CD4-positive, alpha-beta T cell (primary cell): Measurements from ENCODE around the gene TBC1D14. TPM values are rescaled to one million over a fixed set of nuclear protein-coding genes. Genes with fewer than 3 reads are reported as not detected.
A peak's percentile ranks its signal among the peaks of the same experiment; 100 is the strongest.

Experiments
- ATAC-seq: fragments of 200-7000 bp; cut with Tn5 transposase; one replicate; pipeline ENCODE4 v1.10.0; 2022; ENCODE audit warnings: mild to moderate bottlenecking; ENCODE audit not compliant: poor library complexity
- CTCF ChIA-PET: fragments of 350-600 bp; sonication (Branson Sonifier 250); formaldehyde crosslinking; loops from one replicate; lab custom pipeline; 2021; ENCODE audit warnings: antibody characterized with exemption, inconsistent platforms; lab: Charles Lee
- POLR2A ChIA-PET: fragments of 350-600 bp; sonication (Branson Sonifier 250); formaldehyde crosslinking; loops from one replicate; lab custom pipeline; 2021; ENCODE audit warnings: antibody characterized with exemption, inconsistent platforms; lab: Charles Lee
- DNase-seq, 14 experiments: peaks; one replicate each; pipeline ENCODE4 v3.0.0-alpha.2; 2013 to 2020; ENCODE audit warnings: mixed read lengths in 2 of 14
- H3K27ac ChIP-seq, 2 donors: one replicate each; pipeline versions ENCODE4 v1.5.1 to v1.7.0; 2013; ENCODE audit warnings: low read length in 2 of 2, low read depth in 1 of 2, mild to moderate bottlenecking in 1 of 2
- H3K27me3 ChIP-seq, 2 experiments: 1 replicate in 1 of 2; 2 replicates in 1 of 2; pipeline versions ENCODE4 v1.6.1 to v1.7.0; 2013; ENCODE audit warnings: low read length in 2 of 2, control low read depth in 1 of 2, mild to moderate bottlenecking in 1 of 2, moderate library complexity in 1 of 2; ENCODE audit not compliant: insufficient read depth in 2 of 2, control insufficient read depth in 1 of 2
- H3K36me3 ChIP-seq: one replicate; pipeline ENCODE4 v1.6.1; 2013; ENCODE audit warnings: low read length, control low read depth; ENCODE audit not compliant: insufficient read depth
- H3K4me1 ChIP-seq: one replicate; pipeline ENCODE4 v1.6.1; 2013; ENCODE audit warnings: low read length, control low read depth; ENCODE audit not compliant: insufficient read depth
- H3K4me3 ChIP-seq: one replicate; pipeline ENCODE4 v1.5.1; 2013; ENCODE audit warnings: mild to moderate bottlenecking, low read length, moderate library complexity
- H3K9me3 ChIP-seq, 2 experiments: 1 replicate in 1 of 2; 2 replicates in 1 of 2; pipeline versions ENCODE4 v1.6.1 to v1.7.0; 2013; ENCODE audit warnings: low read length in 2 of 2, mild to moderate bottlenecking in 2 of 2, control low read depth in 1 of 2, moderate library complexity in 1 of 2; ENCODE audit not compliant: control insufficient read depth in 1 of 2, insufficient read depth in 1 of 2
- H3K27ac Mint-ChIP-seq: one replicate; pipeline ENCODE4 v1.8.0; 2020; ENCODE audit warnings: mixed read lengths
- H3K27me3 Mint-ChIP-seq: one replicate; pipeline ENCODE4 v1.8.0; 2021; ENCODE audit warnings: mixed read lengths
- H3K36me3 Mint-ChIP-seq: one replicate; pipeline ENCODE4 v1.8.0; 2021; ENCODE audit warnings: low read depth, mixed read lengths
- H3K4me1 Mint-ChIP-seq: one replicate; pipeline ENCODE4 v1.8.0; 2021; ENCODE audit warnings: low read depth, mixed read lengths
- H3K4me3 Mint-ChIP-seq: one replicate; pipeline ENCODE4 v1.8.0; 2020; ENCODE audit warnings: mild to moderate bottlenecking, mixed read lengths
- H3K9me3 Mint-ChIP-seq: one replicate; pipeline ENCODE4 v1.8.0; 2020; ENCODE audit warnings: mixed read lengths
- intact Hi-C, 2 experiments: fragments of 100-400 bp; cut with DNase I in 1 of 2; cut with micrococcal nuclease in 1 of 2; formaldehyde crosslinking; loops; one replicate each; pipeline versions ENCODE4 v1.15.1 to v1.9.0; 2023 to 2025; cut with DNase I, micrococcal nuclease
- total RNA-seq, 174 experiments: library from RNA in 2 of 174; stranded (reverse) in 2 of 174; gene quantifications; one replicate each; pipeline ENCODE4 v1.2.3 and lab custom pipeline; 2021 to 2026
- TF ChIP-seq, protein P1 (sequence below): fragments of 200-600 bp; IDR thresholded peaks from one replicate; pipeline ENCODE4 v1.8.0; 2022; ENCODE audit warnings: antibody characterized with exemption, mild to moderate bottlenecking

TBC1D14 gene
- total RNA-seq, 2 experiments from 2014 or later: 31.2 to 34.1 TPM

DNA sequence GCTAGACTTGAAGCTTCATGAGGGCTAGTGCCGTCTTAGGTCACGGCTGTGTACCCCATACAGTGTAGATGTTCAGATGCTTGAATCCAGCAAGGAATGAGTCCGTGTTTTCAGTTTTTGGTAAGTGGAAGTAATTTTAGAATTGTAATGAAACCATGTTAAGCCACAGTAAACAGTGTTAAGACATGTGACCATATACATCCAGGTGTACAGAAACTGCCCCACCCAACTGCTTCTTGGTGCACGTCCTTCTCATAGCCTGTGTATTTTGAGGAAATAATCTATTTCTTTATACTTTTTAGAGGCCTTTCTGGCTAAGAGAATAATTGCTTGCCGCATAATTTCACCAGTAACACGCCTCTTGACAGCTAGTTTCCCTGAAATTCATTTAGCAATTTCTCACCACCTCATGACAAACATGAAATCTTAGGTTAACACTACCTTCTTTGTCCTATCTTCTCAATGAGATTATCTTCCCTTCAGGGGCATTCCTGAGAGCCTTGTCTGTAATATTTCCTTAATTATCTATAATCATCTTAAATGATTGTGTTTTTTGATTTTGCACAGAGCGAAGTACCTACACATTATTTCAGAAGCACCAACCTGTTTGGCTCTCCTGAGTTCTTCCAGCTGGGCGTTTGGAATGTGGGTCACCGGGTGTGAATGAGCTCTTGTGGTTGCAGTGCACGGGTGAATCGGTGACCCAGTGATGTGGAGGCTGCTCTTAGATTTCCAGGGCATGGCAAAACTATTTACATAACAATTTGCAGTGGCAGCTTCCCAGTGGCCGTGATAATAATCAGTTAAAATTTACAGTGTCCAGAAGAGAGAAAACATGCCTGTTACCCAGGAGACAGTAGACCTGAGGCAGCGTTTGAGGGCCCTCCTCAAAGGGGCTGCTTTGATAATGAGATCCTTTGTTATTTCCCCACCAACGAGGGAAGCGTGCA lies 83.4 kb downstream of the TBC1D14 start:
- Mint-ChIP-seq H3K36me3 (peaks cover 37% of the 10 kb centered on the region), H3K4me1 (peaks cover 48% of the 10 kb centered on the region), H3K27me3 (no peaks in the 10 kb centered on the region), H3K27ac (no peak overlapping the region), H3K9me3 (no peaks in the 10 kb centered on the region), H3K4me3 (no peak overlapping the region)
- H3K9me3 ChIP-seq: no peaks in the 10 kb centered on the region
- ATAC-seq (no peak), DNase-seq (no peak)
- TF ChIP-seq, protein P1, sequence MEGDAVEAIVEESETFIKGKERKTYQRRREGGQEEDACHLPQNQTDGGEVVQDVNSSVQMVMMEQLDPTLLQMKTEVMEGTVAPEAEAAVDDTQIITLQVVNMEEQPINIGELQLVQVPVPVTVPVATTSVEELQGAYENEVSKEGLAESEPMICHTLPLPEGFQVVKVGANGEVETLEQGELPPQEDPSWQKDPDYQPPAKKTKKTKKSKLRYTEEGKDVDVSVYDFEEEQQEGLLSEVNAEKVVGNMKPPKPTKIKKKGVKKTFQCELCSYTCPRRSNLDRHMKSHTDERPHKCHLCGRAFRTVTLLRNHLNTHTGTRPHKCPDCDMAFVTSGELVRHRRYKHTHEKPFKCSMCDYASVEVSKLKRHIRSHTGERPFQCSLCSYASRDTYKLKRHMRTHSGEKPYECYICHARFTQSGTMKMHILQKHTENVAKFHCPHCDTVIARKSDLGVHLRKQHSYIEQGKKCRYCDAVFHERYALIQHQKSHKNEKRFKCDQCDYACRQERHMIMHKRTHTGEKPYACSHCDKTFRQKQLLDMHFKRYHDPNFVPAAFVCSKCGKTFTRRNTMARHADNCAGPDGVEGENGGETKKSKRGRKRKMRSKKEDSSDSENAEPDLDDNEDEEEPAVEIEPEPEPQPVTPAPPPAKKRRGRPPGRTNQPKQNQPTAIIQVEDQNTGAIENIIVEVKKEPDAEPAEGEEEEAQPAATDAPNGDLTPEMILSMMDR: no peak
- H3K4me3 ChIP-seq: no peak overlapping the region
- no peak overlapping the region for H3K27ac ChIP-seq
- H3K36me3 ChIP-seq: peaks cover 52% of the 10 kb centered on the region
- ChIA-PET CTCF (no interaction called here), POLR2A (no interaction called here)
- H3K27me3 ChIP-seq: no peaks in the 10 kb centered on the region
- H3K4me1 ChIP-seq: peaks cover 39% of the 10 kb centered on the region
- intact Hi-C loops: no loop called here

DNA sequence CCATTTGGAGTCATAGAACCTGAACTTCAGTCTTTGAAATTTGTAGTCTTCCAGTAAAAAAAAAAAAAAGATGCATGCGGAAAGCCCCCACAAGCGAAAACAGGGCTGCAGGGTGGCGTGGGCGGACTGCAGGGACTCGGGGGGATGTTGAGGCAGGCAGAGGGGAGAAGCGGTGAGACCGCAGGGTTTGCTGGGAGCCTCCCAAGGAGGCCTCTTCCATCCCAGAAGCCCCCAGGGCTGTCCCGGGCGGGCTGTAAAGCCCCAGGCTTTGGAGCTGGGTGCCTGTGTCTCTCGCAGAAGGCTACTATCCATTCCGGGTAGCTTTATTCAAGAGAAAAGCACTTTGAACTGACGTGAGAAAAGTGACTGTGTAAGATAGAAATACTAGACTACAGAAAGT lies 86.9 kb downstream of the TBC1D14 start:
- DNase-seq: no peak
- no peaks in the 10 kb centered on the region for H3K27me3 ChIP-seq
- H3K36me3 Mint-ChIP-seq: peaks cover 67% of the 10 kb centered on the region
- H3K27ac Mint-ChIP-seq: no peak overlapping the region
- no peaks in the 10 kb centered on the region for H3K9me3 ChIP-seq
- H3K27me3 Mint-ChIP-seq: no peaks in the 10 kb centered on the region
- no peaks in the 10 kb centered on the region for H3K9me3 Mint-ChIP-seq
- POLR2A ChIA-PET: no interaction called here
- H3K4me3 ChIP-seq: no peak overlapping the region
- no peak for ATAC-seq
- intact Hi-C loops: no loop called here
- H3K36me3 ChIP-seq: peaks cover 72% of the 10 kb centered on the region
- CTCF ChIA-PET: no interaction called here
- H3K27ac ChIP-seq: no peak overlapping the region
- H3K4me1 ChIP-seq: peaks cover 29% of the 10 kb centered on the region
- peaks cover 26% of the 10 kb centered on the region for H3K4me1 Mint-ChIP-seq
- TF ChIP-seq, protein P1: no peak
- H3K4me3 Mint-ChIP-seq: no peak overlapping the region

DNA sequence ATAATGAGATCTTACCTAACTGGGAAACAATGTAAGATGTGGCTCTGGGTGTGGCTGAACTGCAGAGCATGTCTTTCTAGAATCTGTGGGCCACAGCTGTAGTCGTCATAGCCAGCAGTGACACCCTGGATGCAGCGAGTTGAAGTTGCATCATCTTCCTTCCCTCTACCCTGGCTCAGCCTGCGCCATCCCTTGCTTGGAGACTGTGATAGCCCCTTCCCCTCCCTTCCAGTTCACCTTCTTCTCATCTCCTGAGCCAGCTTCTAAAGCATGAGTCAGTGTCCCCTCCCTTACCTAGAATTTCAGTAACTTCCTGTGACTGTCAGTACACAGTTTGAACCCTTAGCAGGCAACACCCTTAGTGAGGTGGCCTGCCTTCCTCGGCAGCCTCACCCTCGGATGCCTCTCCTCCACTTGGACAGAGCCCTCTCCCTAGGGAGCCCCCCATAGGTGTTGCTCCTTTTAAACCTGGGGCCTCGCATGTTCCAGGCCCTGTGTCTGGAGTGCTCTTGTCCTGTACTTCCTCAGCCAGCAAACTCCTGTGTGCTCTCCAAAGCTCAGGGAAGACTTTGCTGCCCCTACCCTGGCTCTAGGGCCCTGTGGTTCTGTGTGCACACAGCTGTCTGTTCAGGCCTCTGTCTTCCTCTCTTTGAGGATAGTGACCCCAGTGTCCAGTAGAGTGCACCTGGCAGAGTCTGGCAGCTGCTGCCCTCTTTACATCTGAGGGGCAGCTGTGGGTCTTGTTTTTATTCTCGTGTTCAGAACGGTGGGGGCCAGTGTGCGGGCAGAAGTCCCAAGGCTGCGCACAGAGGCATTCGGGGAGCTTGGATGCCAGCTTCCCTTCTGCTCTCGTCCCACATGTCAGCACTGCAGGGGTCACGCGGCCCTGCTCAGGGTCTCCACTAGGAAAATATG lies 89.8 kb downstream of the TBC1D14 start:
- Mint-ChIP-seq H3K27me3 (no peaks in the 10 kb centered on the region), H3K27ac (peak overlapping the region; percentile 43), H3K9me3 (no peaks in the 10 kb centered on the region), H3K4me1 (peaks cover 8% of the 10 kb centered on the region), H3K4me3 (no peak overlapping the region), H3K36me3 (peaks cover 81% of the 10 kb centered on the region)
- Histone ChIP-seq H3K4me1 (peaks cover 15% of the 10 kb centered on the region), H3K36me3 (peaks cover 80% of the 10 kb centered on the region), H3K4me3 (no peak overlapping the region), H3K27me3 (no peaks in the 10 kb centered on the region), H3K9me3 (no peaks in the 10 kb centered on the region), H3K27ac (no peak overlapping the region)
- intact Hi-C loops: no loop called here
- POLR2A ChIA-PET: interaction anchor here (1.3 kb wide), 1 partner anchor 13 kb away, joined by 3 read pairs; no protein-coding TSS in a partner anchor
- CTCF ChIA-PET: interaction anchor here (1.2 to 2.0 kb wide), 2 partner anchors 13 to 44 kb away, joined by 5 to 7 read pairs; partner anchors contain the start of gene TADA2B
- TF ChIP-seq, protein P1: no peak
- ATAC-seq: peak; percentile 64
- DNase-seq: peak in 7 of 14 experiments; percentile 8 to 67 (median 35)
